SU-DHL-6 (cell line): Measurements from ENCODE around the gene ARID4A.

Experiments
- EZH2phosphoT487 ChIP-seq: fragments of 200-600 bp; sonication (generic), shearing (Covaris generic); conservative IDR thresholded peaks from 2 replicates; pipeline ENCODE4 v1.6.1; 2018; ENCODE audit warnings: mild to moderate bottlenecking, antibody characterized with exemption, low read length, moderate library complexity, mixed read lengths
- TF ChIP-seq, protein P1 (sequence below): fragments of 200-600 bp; sonication (generic); IDR thresholded peaks from one replicate; pipeline ENCODE4 v1.5.1; 2017; ENCODE audit warnings: antibody characterized with exemption, mild to moderate bottlenecking, low read length, moderate library complexity; ENCODE audit not compliant: insufficient read depth, poor library complexity, severe bottlenecking

DNA sequence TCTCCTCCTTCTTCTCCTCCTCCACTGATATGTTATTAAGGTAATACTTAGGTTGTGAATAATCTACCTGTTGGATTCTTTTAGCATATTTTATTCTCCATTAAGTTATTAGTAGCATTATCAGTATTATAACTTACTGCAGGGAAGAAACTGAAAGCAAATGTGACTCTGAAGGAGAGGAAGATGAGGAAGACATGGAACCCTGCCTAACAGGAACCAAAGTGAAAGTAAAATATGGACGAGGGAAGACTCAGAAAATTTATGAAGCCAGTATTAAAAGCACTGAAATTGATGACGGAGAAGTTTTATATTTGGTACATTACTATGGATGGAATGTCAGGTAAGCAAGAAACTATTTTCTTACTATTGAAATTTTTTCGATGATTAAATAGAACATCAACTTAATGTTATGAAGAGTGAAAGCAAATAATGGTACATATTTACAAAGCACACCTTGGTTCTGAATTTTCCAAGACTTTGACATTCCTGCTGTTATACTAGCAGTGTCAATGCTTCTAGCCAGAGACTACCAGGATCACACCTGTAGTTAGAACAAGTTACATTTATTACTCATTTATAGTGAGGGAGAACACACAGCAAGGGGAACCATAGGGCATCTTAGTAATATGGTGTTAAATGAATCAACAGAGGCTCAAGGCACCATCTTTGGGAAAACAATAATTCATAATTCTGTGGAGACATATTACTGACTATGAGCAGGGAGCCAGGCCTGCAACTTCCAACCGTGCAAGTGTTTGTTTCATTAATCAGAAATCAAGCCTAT, 55.4 kb downstream of the ARID4A start:
- TF ChIP-seq, protein P1, sequence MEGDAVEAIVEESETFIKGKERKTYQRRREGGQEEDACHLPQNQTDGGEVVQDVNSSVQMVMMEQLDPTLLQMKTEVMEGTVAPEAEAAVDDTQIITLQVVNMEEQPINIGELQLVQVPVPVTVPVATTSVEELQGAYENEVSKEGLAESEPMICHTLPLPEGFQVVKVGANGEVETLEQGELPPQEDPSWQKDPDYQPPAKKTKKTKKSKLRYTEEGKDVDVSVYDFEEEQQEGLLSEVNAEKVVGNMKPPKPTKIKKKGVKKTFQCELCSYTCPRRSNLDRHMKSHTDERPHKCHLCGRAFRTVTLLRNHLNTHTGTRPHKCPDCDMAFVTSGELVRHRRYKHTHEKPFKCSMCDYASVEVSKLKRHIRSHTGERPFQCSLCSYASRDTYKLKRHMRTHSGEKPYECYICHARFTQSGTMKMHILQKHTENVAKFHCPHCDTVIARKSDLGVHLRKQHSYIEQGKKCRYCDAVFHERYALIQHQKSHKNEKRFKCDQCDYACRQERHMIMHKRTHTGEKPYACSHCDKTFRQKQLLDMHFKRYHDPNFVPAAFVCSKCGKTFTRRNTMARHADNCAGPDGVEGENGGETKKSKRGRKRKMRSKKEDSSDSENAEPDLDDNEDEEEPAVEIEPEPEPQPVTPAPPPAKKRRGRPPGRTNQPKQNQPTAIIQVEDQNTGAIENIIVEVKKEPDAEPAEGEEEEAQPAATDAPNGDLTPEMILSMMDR: no peak
- no peak for TF ChIP-seq EZH2phosphoT487
